SKM-1 (cell line): Measurements from ENCODE around the gene JAG2.
"Not testable (repeated sequence)": the region's sequence is repeated elsewhere in the genome, so short reads cannot be mapped to it uniquely, and the experiment has no call there.

Source experiments
- DNase-seq: peaks from one replicate; lab custom pipeline; 2025; ENCODE audit not compliant: unreplicated experiment; lab: John Stamatoyannopoulos, UW

Gene JAG2

GRCh38 chr14:105118646-105119407, 49.7 kb downstream of the JAG2 start:
- no peak for DNase-seq

- no peak for DNase-seq
Observed at GRCh38 chr14:105117710-105118385, 50.7 kb downstream of the JAG2 start.

- no peak for DNase-seq
Observed at GRCh38 chr14:105117257-105117646, 51.3 kb downstream of the JAG2 start.

GRCh38 chr14:105116451-105117256, 51.9 kb downstream of the JAG2 start:
- DNase-seq = no peak

GRCh38 chr14:105109243-105109642, 59.3 kb downstream of the JAG2 start:
- not testable (repeated sequence) for DNase-seq

GRCh38 chr14:105108516-105108864, 60.1 kb downstream of the JAG2 start:
- DNase-seq = no peak

GRCh38 chr14:105107781-105108515, 60.6 kb downstream of the JAG2 start:
- no peak for DNase-seq

- DNase-seq = no peak
Observed at GRCh38 chr14:105107351-105107750, 61.2 kb downstream of the JAG2 start.

- no peak for DNase-seq
Observed at GRCh38 chr14:105105158-105105557, 63.4 kb downstream of the JAG2 start.

GRCh38 chr14:105102893-105103292, 65.7 kb downstream of the JAG2 start:
- DNase-seq = no peak

GRCh38 chr14:105102361-105102870, 66.2 kb downstream of the JAG2 start:
- no peak for DNase-seq

GRCh38 chr14:105100910-105101309, 67.7 kb downstream of the JAG2 start:
- no peak for DNase-seq

- no peak for DNase-seq
Observed at GRCh38 chr14:105099778-105100177, 68.8 kb downstream of the JAG2 start.

- DNase-seq = no peak
Observed at GRCh38 chr14:105098316-105098715, 70.3 kb downstream of the JAG2 start.

- no peak for DNase-seq
Observed at GRCh38 chr14:105097794-105098127, 70.8 kb downstream of the JAG2 start.

- DNase-seq = no peak
Observed at GRCh38 chr14:105096206-105096875, 72.2 kb downstream of the JAG2 start.

- no peak for DNase-seq
Observed at GRCh38 chr14:105095236-105095805, 73.3 kb downstream of the JAG2 start.

- DNase-seq = no peak
Observed at GRCh38 chr14:105094193-105094907, 74.2 kb downstream of the JAG2 start.

- DNase-seq = no peak
Observed at GRCh38 chr14:105093431-105094192, 75.0 kb downstream of the JAG2 start.
